H1 (cell line): ENCODE measurements around the gene NEGR1. TPM values are rescaled to one million over a fixed set of nuclear protein-coding genes. Genes with fewer than 3 reads are reported as not detected.
A peak's percentile ranks its signal among the peaks of the same experiment; 100 is the strongest.

Source experiments
- CTCF ChIA-PET: fragments of 300-600 bp; sonication (Branson Sonifier 250); formaldehyde crosslinking; loops from one replicate; lab custom pipeline; 2021; ENCODE audit not compliant: partially characterized antibody; lab: Charles Lee
- POLR2A ChIA-PET: fragments of 300-600 bp; sonication (Branson Sonifier 250); formaldehyde crosslinking; loops from one replicate; lab custom pipeline; 2021; ENCODE audit warnings: inconsistent platforms; ENCODE audit not compliant: partially characterized antibody; lab: Charles Lee
- DNase-seq, 2 experiments: peaks; one replicate each; pipeline versions ENCODE4 v3.0.0 to v3.0.0-alpha.2; 2010 to 2022; ENCODE audit warnings: low spot score in 2 of 2, low read depth in 1 of 2, mixed read lengths in 1 of 2
- FAIRE-seq: peaks from 2 replicates; lab custom pipeline; 2011; peaks lifted over from hg19 to GRCh38; lab: Jason Lieb, UNC
- H2AFZ ChIP-seq: 2 replicates; pipeline ENCODE4 v1.8.1; 2012; ENCODE audit warnings: low read length, inconsistent platforms
- H2AK5ac ChIP-seq: 2 replicates; pipeline ENCODE4 v1.6.1; 2013; ENCODE audit warnings: low read depth, low read length
- H2BK120ac ChIP-seq: replicated peaks from 2 replicates; pipeline ENCODE3; 2013; ENCODE audit warnings: low read depth, low read length, inconsistent platforms
- H2BK12ac ChIP-seq: 2 replicates; pipeline ENCODE4 v1.6.1; 2013; ENCODE audit warnings: low read depth, low read length
- H2BK15ac ChIP-seq: 2 replicates; pipeline ENCODE4 v1.6.1; 2013; ENCODE audit warnings: low read length
- H2BK20ac ChIP-seq: 2 replicates; pipeline ENCODE4 v1.6.1; 2013; ENCODE audit warnings: low read length
- H2BK5ac ChIP-seq: 2 replicates; pipeline ENCODE4 v1.6.1; 2013; ENCODE audit warnings: low read depth, low read length
- H3K14ac ChIP-seq: 2 replicates; pipeline ENCODE4 v1.6.1; 2013; ENCODE audit warnings: inconsistent platforms; ENCODE audit not compliant: insufficient read length
- H3K18ac ChIP-seq: 2 replicates; pipeline ENCODE4 v1.6.1; 2013; ENCODE audit warnings: low read length; ENCODE audit errors: extremely low read depth
- H3K23ac ChIP-seq: 2 replicates; pipeline ENCODE4 v1.6.1; 2013; ENCODE audit warnings: inconsistent platforms; ENCODE audit not compliant: insufficient read length
- H3K23me2 ChIP-seq: 2 replicates; pipeline ENCODE4 v1.6.1; 2013; ENCODE audit warnings: low read depth, low read length
- H3K27ac ChIP-seq: 2 replicates; pipeline ENCODE4 v1.6.1; 2011; ENCODE audit warnings: low read depth, low read length, inconsistent platforms
- H3K27me3 ChIP-seq, 4 experiments: replicated peaks in 1 of 4; 1 replicate in 1 of 4; 2 replicates in 3 of 4; pipeline versions ENCODE4 v1.6.1 to v1.8.1; 2011 to 2013; ENCODE audit warnings: low read length in 3 of 4, mild to moderate bottlenecking in 3 of 4, inconsistent platforms in 2 of 4, mixed read lengths in 2 of 4, moderate library complexity in 1 of 4; ENCODE audit not compliant: control insufficient read depth in 3 of 4, insufficient read depth in 3 of 4; ENCODE audit errors: extremely low read depth in 1 of 4
- H3K36me3 ChIP-seq, 4 experiments: 2 replicates each; pipeline versions ENCODE4 v1.6.1 to v1.8.1; 2011 to 2013; ENCODE audit warnings: mild to moderate bottlenecking in 4 of 4, low read length in 3 of 4, moderate library complexity in 2 of 4, control low read depth in 1 of 4, inconsistent platforms in 1 of 4; ENCODE audit not compliant: insufficient read depth in 4 of 4, control insufficient read depth in 2 of 4
- H3K4ac ChIP-seq: replicated peaks from 2 replicates; pipeline ENCODE3; 2013; ENCODE audit warnings: low read length, low read depth, mixed read lengths, inconsistent platforms; ENCODE audit not compliant: insufficient read length
- H3K4me1 ChIP-seq, 4 experiments: replicated peaks in 1 of 4; 1 replicate in 1 of 4; 2 replicates in 3 of 4; pipeline versions ENCODE4 v1.6.1 to v1.8.1; 2011 to 2013; ENCODE audit warnings: low read length in 3 of 4, inconsistent platforms in 2 of 4, mixed read lengths in 1 of 4; ENCODE audit not compliant: insufficient read depth in 4 of 4, control insufficient read depth in 3 of 4
- H3K4me2 ChIP-seq, 2 experiments: 2 replicates each; pipeline versions ENCODE4 v1.6.1 to v1.8.1; 2011 to 2013; ENCODE audit warnings: low read depth in 2 of 2, low read length in 2 of 2, control low read depth in 1 of 2, inconsistent platforms in 1 of 2, mild to moderate bottlenecking in 1 of 2; ENCODE audit not compliant: insufficient read depth in 1 of 2
- H3K4me3 ChIP-seq, 4 experiments: fragments of 200-600, 300-600 bp in 1 of 4; sonication (generic), shearing (Covaris generic), sonication (Bioruptor Twin) in 1 of 4; 2 replicates each; pipeline versions ENCODE4 v1.5.1 to v1.8.1; 2011 to 2016; ENCODE audit warnings: low read length in 4 of 4, low read depth in 3 of 4, control low read depth in 2 of 4, inconsistent platforms in 2 of 4, mild to moderate bottlenecking in 2 of 4, mixed read lengths in 1 of 4, moderate library complexity in 1 of 4; ENCODE audit not compliant: insufficient read depth in 2 of 4; ENCODE audit errors: extremely low read depth in 1 of 4
- H3K56ac ChIP-seq: replicated peaks from 2 replicates; pipeline ENCODE3; 2013; ENCODE audit warnings: low read depth, mild to moderate bottlenecking, mixed read lengths, low read length, inconsistent platforms; ENCODE audit not compliant: insufficient read length
- H3K79me1 ChIP-seq: 2 replicates; pipeline ENCODE4 v1.6.1; 2013; ENCODE audit warnings: low read depth, low read length, control low read depth
- H3K79me2 ChIP-seq, 2 experiments: 2 replicates each; pipeline versions ENCODE4 v1.6.1 to v1.8.1; 2012 to 2013; ENCODE audit warnings: low read length in 2 of 2, mild to moderate bottlenecking in 2 of 2, inconsistent platforms in 1 of 2; ENCODE audit not compliant: insufficient read depth in 2 of 2, control insufficient read depth in 1 of 2
- H3K9ac ChIP-seq, 4 experiments: replicated peaks in 1 of 4; 1 replicate in 1 of 4; 2 replicates in 3 of 4; pipeline versions ENCODE4 v1.6.1 to v1.8.1; 2011 to 2013; ENCODE audit warnings: low read depth in 3 of 4, low read length in 3 of 4, control low read depth in 2 of 4, mild to moderate bottlenecking in 2 of 4, moderate library complexity in 2 of 4, inconsistent platforms in 1 of 4; ENCODE audit errors: extremely low read depth in 1 of 4
- H3K9me3 ChIP-seq, 2 experiments: 2 replicates each; pipeline versions ENCODE4 v1.6.1 to v1.8.1; 2012 to 2013; ENCODE audit warnings: mild to moderate bottlenecking in 2 of 2, moderate library complexity in 2 of 2, control low read depth in 1 of 2, inconsistent platforms in 1 of 2, low read depth in 1 of 2, low read length in 1 of 2, mixed read lengths in 1 of 2; ENCODE audit not compliant: insufficient read depth in 2 of 2
- H4K20me1 ChIP-seq, 2 experiments: replicated peaks in 1 of 2; 2 replicates each; pipeline versions ENCODE3 to v1.8.1; 2011 to 2013; ENCODE audit warnings: inconsistent platforms in 2 of 2, low read length in 2 of 2, mild to moderate bottlenecking in 1 of 2; ENCODE audit not compliant: insufficient read depth in 2 of 2, control insufficient read depth in 1 of 2
- H4K5ac ChIP-seq: 2 replicates; pipeline ENCODE4 v1.6.1; 2013; ENCODE audit warnings: low read length, low read depth, mixed read lengths, inconsistent platforms; ENCODE audit not compliant: insufficient read length
- H4K8ac ChIP-seq: 2 replicates; pipeline ENCODE4 v1.8.0; 2013; ENCODE audit warnings: mild to moderate bottlenecking, moderate library complexity, low read length, inconsistent platforms; ENCODE audit not compliant: insufficient read depth; ENCODE audit errors: extremely low read depth
- H4K91ac ChIP-seq: replicated peaks from 2 replicates; pipeline ENCODE3; 2013; ENCODE audit warnings: low read length, mixed read lengths, inconsistent platforms; ENCODE audit not compliant: insufficient read length
- BCL11A ChIP-seq, 2 experiments: IDR thresholded peaks; one replicate each; pipeline ENCODE4 v1.6.1; 2011; ENCODE audit warnings: low read depth in 2 of 2, low read length in 2 of 2, mild to moderate bottlenecking in 2 of 2
- CBX8 ChIP-seq: fragments of 300-800, 300-1000 bp; sonication (generic); IDR thresholded peaks from 2 replicates; pipeline ENCODE4 v1.7.1; 2016; ENCODE audit warnings: low read depth, low read length, borderline replicate concordance
- CHD2 ChIP-seq: IDR thresholded peaks from 2 replicates; pipeline ENCODE4 v1.6.1; 2012; ENCODE audit warnings: low read length, improper control_type of control experiment
- EGR1 ChIP-seq: IDR thresholded peaks from 2 replicates; pipeline ENCODE4 v1.6.1; 2011; ENCODE audit warnings: low read depth, low read length, borderline replicate concordance
- NANOG ChIP-seq: IDR thresholded peaks from 2 replicates; pipeline ENCODE4 v1.6.1; 2011; ENCODE audit warnings: low read length, low read depth, mild to moderate bottlenecking, inconsistent platforms; ENCODE audit not compliant: insufficient read depth, poor library complexity, severe bottlenecking
- POU5F1 ChIP-seq: IDR thresholded peaks from 2 replicates; pipeline ENCODE4 v1.6.1; 2011; ENCODE audit warnings: low read depth, mild to moderate bottlenecking, low read length, moderate library complexity
- SP1 ChIP-seq: IDR thresholded peaks from 2 replicates; pipeline ENCODE4 v1.6.1; 2011; ENCODE audit warnings: low read depth, low read length
- TCF12 ChIP-seq: IDR thresholded peaks from 2 replicates; pipeline ENCODE4 v1.6.1; 2011; ENCODE audit warnings: low read depth, mild to moderate bottlenecking, low read length
- TEAD4 ChIP-seq: IDR thresholded peaks from 2 replicates; pipeline ENCODE4 v1.6.1; 2012; ENCODE audit warnings: low read depth, low read length, inconsistent platforms, mixed read lengths
- YY1 ChIP-seq: IDR thresholded peaks from 2 replicates; pipeline ENCODE4 v1.6.1; 2011; ENCODE audit warnings: low read depth, mild to moderate bottlenecking, low read length
- polyA plus RNA-seq, 7 experiments: library from polyadenylated mRNA; depleted of rRNA in 3 of 7; stranded (reverse) in 5 of 7; unstranded in 2 of 7; fragments of >200 nt in 5 of 7; fragments of 200-250 nt in 2 of 7; gene quantifications; 1 replicate in 5 of 7; 2 replicates in 1 of 7; 4 replicates in 1 of 7; pipeline versions ENCODE4 v1.2.1 to v1.2.3, GENCODE V29; 2011 to 2013; ENCODE audit warnings: missing spikeins in 2 of 7, mixed read lengths in 2 of 7
- total RNA-seq: library from RNA; stranded (reverse); fragmentation: NEBNext Ultra II Directional; extraction: Animal tissue kit (Norgen Biotek cat#: 25700); gene quantifications from 2 replicates; pipeline ENCODE4 v1.2.1, GENCODE V29; 2021

NEGR1 gene
- total and polyA plus RNA-seq, 2 of the 8 experiments (the other 6 are each of a cell fraction or from before 2014, with no cell fraction given) = 0.71 to 1.3 TPM

- no peaks in the 10 kb centered on the region for H3K36me3 ChIP-seq
- no peak overlapping the region for H2BK15ac ChIP-seq
- POLR2A ChIA-PET = no interaction called here
- CTCF ChIA-PET = interaction anchor here (0.8 to 1.3 kb wide), 2 partner anchors 9 to 39 kb away, joined by 3 to 4 read pairs; no protein-coding TSS in a partner anchor
- no peak overlapping the region for H3K23ac ChIP-seq
- H2BK120ac ChIP-seq = no peak overlapping the region
- peak; percentile 96 for FAIRE-seq
- no peak overlapping the region for H2BK5ac ChIP-seq
- no peak overlapping the region for H3K56ac ChIP-seq
- H2BK12ac ChIP-seq = no peak overlapping the region
- H4K8ac ChIP-seq = no peak overlapping the region
- no peak overlapping the region for H2AK5ac ChIP-seq
- H3K14ac ChIP-seq = no peak overlapping the region
- H4K5ac ChIP-seq = no peak overlapping the region
- H4K91ac ChIP-seq = no peak overlapping the region
- peaks cover 0 to 2% of the 10 kb centered on the region in 2 experiments for H4K20me1 ChIP-seq
- H3K4me3 ChIP-seq = peak overlapping the region in 1 of 4 experiments; percentile 31; a peak in 1 of 8 replicates
- peak; percentile 64 to 86 for DNase-seq
- no peaks in the 10 kb centered on the region for H3K79me1 ChIP-seq
- H3K4me2 ChIP-seq = peak overlapping the region in 1 of 2 experiments; percentile 19; a peak in 1 of 4 replicates
- H3K27me3 ChIP-seq = peaks cover 0 to 2% (median under 1%) of the 10 kb centered on the region in 4 experiments; a peak in 2 of 7 replicates
- H3K9me3 ChIP-seq = no peaks in the 10 kb centered on the region
- H3K4me1 ChIP-seq = peaks cover 0 to 12% (median 6%) of the 10 kb centered on the region in 4 experiments; a peak in 4 of 7 replicates
- no peak overlapping the region for H3K27ac ChIP-seq
- no peak overlapping the region for H2BK20ac ChIP-seq
- H3K18ac ChIP-seq = no peak overlapping the region
- H2AFZ ChIP-seq = no peak overlapping the region
- no peak overlapping the region for H3K9ac ChIP-seq
- H3K79me2 ChIP-seq = no peaks in the 10 kb centered on the region
- H3K4ac ChIP-seq = no peak overlapping the region
- no peaks in the 10 kb centered on the region for H3K23me2 ChIP-seq
- TF ChIP-seq TCF12 = 0 out of 2 replicates have a peak, but pooled peaks have one; percentile 37
- no peak for TF ChIP-seq CHD2
- TF ChIP-seq TEAD4 = peak; percentile 32; the same call in 1 of the 2 replicates
- TF ChIP-seq NANOG = peak; percentile 91
- no peak for TF ChIP-seq CBX8
- no peak for TF ChIP-seq BCL11A (IDR thresholded peaks at IDR 0.05; ENCODE audit: low read depth in 2 of 2, low read length in 2 of 2)
- TF ChIP-seq YY1 = 0 out of 2 replicates have a peak, but pooled peaks have one; percentile 48
- TF ChIP-seq SP1 = peak; percentile 41
- 0 out of 2 replicates have a peak, but pooled peaks have one; percentile 70 for TF ChIP-seq POU5F1
- TF ChIP-seq EGR1 = 0 out of 2 replicates have a peak, but pooled peaks have one; percentile 16
Observed at GRCh38 chr1:71462247-71462646, 820.1 kb downstream of the NEGR1 start.
